Ammon's horn (tissue), 1 donor: ENCODE data around the gene DCAF6.
"Not testable (repeated sequence)": the region's sequence is repeated elsewhere in the genome, so short reads cannot be mapped to it uniquely, and the experiment has no call there.

Source experiments
- DNase-seq: peaks from one replicate; pipeline ENCODE4 v3.0.0-alpha.2; 2016; ENCODE audit warnings: low spot score

The DCAF6 gene

GRCh38 chr1:168009322-168009721 lies 72.8 kb downstream of the DCAF6 start:
- DNase-seq = no peak

GRCh38 chr1:168019407-168019806 lies 82.9 kb downstream of the DCAF6 start:
- no peak for DNase-seq

GRCh38 chr1:168031198-168031597 lies 94.7 kb downstream of the DCAF6 start:
- no peak for DNase-seq

GRCh38 chr1:168031627-168032026 lies 95.1 kb downstream of the DCAF6 start:
- no peak for DNase-seq

- no peak for DNase-seq
These were observed 95.5 kb downstream of the DCAF6 start for GRCh38 chr1:168032029-168032428.

- DNase-seq = no peak
These were observed 98.9 kb downstream of the DCAF6 start for GRCh38 chr1:168035345-168035744.

GRCh38 chr1:168042362-168042761 lies 105.9 kb downstream of the DCAF6 start:
- no peak for DNase-seq

GRCh38 chr1:168045311-168045710 lies 108.8 kb downstream of the DCAF6 start:
- no peak for DNase-seq

- no peak for DNase-seq
These were observed 113.8 kb downstream of the DCAF6 start for GRCh38 chr1:168050307-168050706.

GRCh38 chr1:168050880-168051279 lies 114.4 kb downstream of the DCAF6 start:
- no peak for DNase-seq

GRCh38 chr1:168053681-168054080 lies 117.2 kb downstream of the DCAF6 start:
- DNase-seq = no peak

- DNase-seq = peak; percentile 58
These were observed 117.6 kb downstream of the DCAF6 start for GRCh38 chr1:168054117-168054516.

GRCh38 chr1:168056152-168056551 lies 119.7 kb downstream of the DCAF6 start:
- not testable (repeated sequence) for DNase-seq

GRCh38 chr1:168057355-168057754 lies 120.9 kb downstream of the DCAF6 start:
- DNase-seq = no peak

GRCh38 chr1:168057921-168058320 lies 121.4 kb downstream of the DCAF6 start:
- no peak for DNase-seq

- DNase-seq = no peak
These were observed 127.7 kb downstream of the DCAF6 start for GRCh38 chr1:168064216-168064615.

GRCh38 chr1:168065506-168065905 lies 129.0 kb downstream of the DCAF6 start:
- DNase-seq = no peak

- no peak for DNase-seq
These were observed 132.9 kb downstream of the DCAF6 start for GRCh38 chr1:168069384-168069783.

GRCh38 chr1:168079761-168080160 lies 143.3 kb downstream of the DCAF6 start:
- no peak for DNase-seq

- DNase-seq = peak; percentile 25
These were observed 145.0 kb downstream of the DCAF6 start for GRCh38 chr1:168081373-168082007.

GRCh38 chr1:168082008-168082876 lies 145.8 kb downstream of the DCAF6 start:
- peak; percentile 88 for DNase-seq

- no peak for DNase-seq
These were observed 147.2 kb downstream of the DCAF6 start for GRCh38 chr1:168083456-168084325.
